K562 (cell line): ENCODE data around the gene SLIT1. TPM values are rescaled to one million over a fixed set of nuclear protein-coding genes. Genes with fewer than 3 reads are reported as not detected.

Source experiments
- ATAC-seq: fragments of 200-7000 bp; cut with Tn5 transposase; 3 replicates; pipeline ENCODE4 v1.9.1; 2020; ENCODE audit warnings: moderate library complexity
- BruUV-seq: library from RNA; stranded (reverse); fragments of 400-500 nt; replicated peaks from 2 replicates; lab custom pipeline; 2021; lab: Mats Ljungman, UMichigan
- CTCF ChIA-PET: fragments of 300-600 bp; formaldehyde crosslinking; extraction: SDS; loops from one replicate; lab custom pipeline; 2021; ENCODE audit warnings: low intra/inter-chr PET ratio; lab: Yijun Ruan, JAX
- POLR2A ChIA-PET: fragments of 300-600, 350-650 bp; sonication (Branson Sonifier 250); formaldehyde crosslinking; extraction: SDS; loops from one replicate; lab custom pipeline; 2021; ENCODE audit warnings: antibody characterized with exemption, inconsistent platforms; lab: Yijun Ruan, JAX
- DNase-seq, 4 experiments: peaks; one replicate each; pipeline versions ENCODE4 v3.0.0 to v3.0.0-alpha.2; 2011 to 2018; ENCODE audit warnings: low spot score in 3 of 4, mixed read lengths in 3 of 4; ENCODE audit errors: extremely low read depth in 1 of 4
- FAIRE-seq: peaks from 2 replicates; lab custom pipeline; 2011; peaks lifted over from hg19 to GRCh38; lab: Jason Lieb, UNC
- H2AFZ ChIP-seq: 2 replicates; pipeline ENCODE4 v1.6.0; 2011; ENCODE audit warnings: low read depth, low read length, control low read depth, inconsistent platforms
- H3K27ac ChIP-seq: fragments of 200-600 bp; 3 replicates; pipeline ENCODE4 v1.8.0; 2011; ENCODE audit warnings: low read depth, mild to moderate bottlenecking, control low read depth, inconsistent platforms, low read length, moderate library complexity, mixed read lengths; ENCODE audit errors: extremely low read depth
- H3K27me3 ChIP-seq, 2 experiments: fragments of 300-600 bp in 1 of 2; 2 replicates in 1 of 2; 3 replicates in 1 of 2; pipeline versions ENCODE4 v1.6.0 to v1.8.0; 2011; ENCODE audit warnings: inconsistent platforms in 2 of 2, low read length in 2 of 2, mild to moderate bottlenecking in 1 of 2, mixed read lengths in 1 of 2, moderate library complexity in 1 of 2; ENCODE audit not compliant: control insufficient read depth in 2 of 2, insufficient read depth in 2 of 2
- H3K36me3 ChIP-seq: fragments of 300-600 bp; 3 replicates; pipeline ENCODE4 v1.8.0; 2011; ENCODE audit warnings: mild to moderate bottlenecking, low read length, inconsistent platforms; ENCODE audit not compliant: control insufficient read depth, insufficient read depth
- H3K4me1 ChIP-seq, 2 experiments: fragments of 200-600 bp in 1 of 2; replicated peaks in 1 of 2; 2 replicates in 1 of 2; 3 replicates in 1 of 2; pipeline versions ENCODE4 v1.5.1 to v1.8.0; 2011; ENCODE audit warnings: inconsistent platforms in 2 of 2, low read length in 2 of 2, mild to moderate bottlenecking in 1 of 2, mixed read lengths in 1 of 2, moderate library complexity in 1 of 2; ENCODE audit not compliant: control insufficient read depth in 2 of 2, insufficient read depth in 2 of 2
- H3K4me2 ChIP-seq: 2 replicates; pipeline ENCODE4 v1.6.1; 2011; ENCODE audit warnings: low read length, control low read depth, inconsistent platforms, mixed read lengths; ENCODE audit not compliant: insufficient read depth
- H3K4me3 ChIP-seq: fragments of 200-600 bp; sonication (generic), shearing (Covaris generic); 2 replicates; pipeline ENCODE4 v1.5.1; 2016; ENCODE audit warnings: control low read depth, inconsistent platforms
- H3K79me2 ChIP-seq: fragments of 200-600 bp; 3 replicates; pipeline ENCODE4 v1.8.0; 2011; ENCODE audit warnings: low read length, inconsistent platforms; ENCODE audit not compliant: control insufficient read depth, insufficient read depth
- H3K9ac ChIP-seq, 2 experiments: 2 replicates each; pipeline versions ENCODE4 v1.6.0 to v1.6.1; 2011; ENCODE audit warnings: low read depth in 2 of 2, low read length in 2 of 2, control low read depth in 1 of 2, inconsistent platforms in 1 of 2, mild to moderate bottlenecking in 1 of 2, mixed read lengths in 1 of 2; ENCODE audit not compliant: insufficient read depth in 1 of 2
- H3K9me1 ChIP-seq: one replicate; pipeline ENCODE4 v1.6.0; 2011; ENCODE audit warnings: inconsistent platforms, mild to moderate bottlenecking, low read length, moderate library complexity; ENCODE audit not compliant: control insufficient read depth, insufficient read depth
- H3K9me3 ChIP-seq: replicated peaks from 2 replicates; pipeline ENCODE4 v1.5.1; 2011; ENCODE audit warnings: low read depth, low read length, inconsistent platforms; ENCODE audit not compliant: control insufficient read depth, insufficient read depth
- H4K20me1 ChIP-seq: replicated peaks from 2 replicates; pipeline ENCODE4 v1.6.1; 2011; ENCODE audit warnings: low read length, inconsistent platforms, mixed read lengths; ENCODE audit not compliant: control insufficient read depth, insufficient read depth
- COPS2 ChIP-seq: fragments of 450-650 bp; conservative IDR thresholded peaks from 2 replicates; pipeline ENCODE4 v1.6.1; 2016; ENCODE audit warnings: mild to moderate bottlenecking, moderate library complexity
- EWSR1 ChIP-seq: fragments of 450-650 bp; IDR thresholded peaks from 2 replicates; pipeline ENCODE4 v1.6.1; 2018; ENCODE audit warnings: borderline replicate concordance, mild to moderate bottlenecking, low read depth, moderate library complexity; ENCODE audit not compliant: partially characterized antibody
- PCBP1 ChIP-seq: fragments of 200-400 bp; formaldehyde crosslinking; IDR thresholded peaks from 2 replicates; pipeline ENCODE4 v1.6.1; 2018; ENCODE audit warnings: mild to moderate bottlenecking, low read depth, low read length; ENCODE audit not compliant: poor library complexity, severe bottlenecking
- SMARCB1 ChIP-seq: IDR thresholded peaks from 2 replicates; pipeline ENCODE4 v1.6.1; 2011; ENCODE audit warnings: improper control_type of control experiment, low read depth; ENCODE audit not compliant: insufficient read length
- SPI1 ChIP-seq: IDR thresholded peaks from 2 replicates; pipeline ENCODE4 v1.6.1; 2011; ENCODE audit warnings: low read depth, low read length, control low read depth, borderline replicate concordance
- STAG1 ChIP-seq: sonication (generic); formaldehyde crosslinking; IDR thresholded peaks from 2 replicates; pipeline ENCODE4 v1.5.0; 2020; ENCODE audit warnings: missing genetic modification reagents, borderline replicate concordance
- ZNF140 ChIP-seq: fragments of 250-450 bp; sonication (Bioruptor Pico); IDR thresholded peaks from 2 replicates; pipeline ENCODE4 v1.8.0; 2021; ENCODE audit warnings: moderate library complexity, mild to moderate bottlenecking, inconsistent platforms
- ZSCAN32 ChIP-seq: fragments of 450-650 bp; formaldehyde crosslinking; IDR thresholded peaks from 2 replicates; pipeline ENCODE4 v1.4.0; 2020; ENCODE audit warnings: mild to moderate bottlenecking, moderate library complexity
- WGBS: fragments of 100-300 bp; shearing (Covaris generic); methylation state at CpG from one replicate; pipeline ENCODE4 v1.1.6; 2016; ENCODE audit warnings: low coverage, mixed read lengths; ENCODE audit not compliant: insufficient coverage; ENCODE audit errors: missing lambda C conversion rate; 5-methylcytosine and 5-hydroxymethylcytosine counted together
- in situ Hi-C: fragments of 300-500 bp; cut with MboI; formaldehyde crosslinking; loops from 4 replicates; pipeline ENCODE4 v1.15.0; 2018; ENCODE audit warnings: inconsistent platforms, mixed read lengths
- intact Hi-C: fragments of 100-400 bp; cut with micrococcal nuclease; formaldehyde crosslinking; loops from 2 replicates; pipeline ENCODE4 v1.14.2; 2022
- polyA plus RNA-seq, 8 experiments: library from polyadenylated mRNA; depleted of rRNA in 4 of 8; stranded (reverse) in 5 of 8; unstranded in 3 of 8; fragments of >200 nt; fragmentation: Nextera tagmentation in 2 of 8; fragmentation: Illumina TruSeq in 1 of 8; extraction: Ambion mirVana in 2 of 8; extraction: Trizol in 1 of 8; gene quantifications; 2 replicates each; pipeline versions ENCODE4 v1.2.1 to v1.2.3, GENCODE V29; 2011 to 2014; ENCODE audit warnings: inconsistent platforms in 1 of 8, missing spikeins in 1 of 8
- total RNA-seq, 7 experiments: library from RNA; depleted of rRNA in 6 of 7; stranded (reverse); fragments of >200 nt in 6 of 7; fragmentation: Illumina TruSeq in 2 of 7; extraction: Trizol in 2 of 7; gene quantifications; 2 replicates each; pipeline versions ENCODE4 v1.2.1 to v1.2.3, GENCODE V29; 2011 to 2021; ENCODE audit warnings: low replicate concordance in 1 of 7
- TF ChIP-seq, protein P1 (sequence below): IDR thresholded peaks from 2 replicates; pipeline ENCODE4 v1.6.1; 2011; ENCODE audit warnings: borderline replicate concordance, low read depth, mild to moderate bottlenecking, moderate library complexity, low read length; ENCODE audit not compliant: insufficient read depth, poor library complexity, severe bottlenecking
- TF ChIP-seq, protein P2 (sequence below): fragments of 250-450 bp; sonication (Bioruptor Pico); IDR thresholded peaks from 2 replicates; pipeline ENCODE4 v1.8.0; 2021; ENCODE audit warnings: borderline replicate concordance, mild to moderate bottlenecking, moderate library complexity; ENCODE audit not compliant: poor library complexity, severe bottlenecking
- TF ChIP-seq, protein P3 (sequence below): sonication (generic); formaldehyde crosslinking; IDR thresholded peaks from 2 replicates; pipeline ENCODE4 v1.5.0; 2020; ENCODE audit warnings: missing genetic modification reagents
- TF ChIP-seq, protein P4 (sequence below): fragments of 200-800 bp; sonication (Bioruptor generic); IDR thresholded peaks from 2 replicates; pipeline ENCODE4 v1.6.1; 2017; ENCODE audit warnings: missing genetic modification characterization, missing compliant biosample characterization

Gene SLIT1
- total and polyA plus RNA-seq, 9 of the 15 experiments (the other 6 are each of a cell fraction or from before 2014, with no cell fraction given) = 0.01 to 0.11 (median 0.04) TPM; not detected in 3

DNA sequence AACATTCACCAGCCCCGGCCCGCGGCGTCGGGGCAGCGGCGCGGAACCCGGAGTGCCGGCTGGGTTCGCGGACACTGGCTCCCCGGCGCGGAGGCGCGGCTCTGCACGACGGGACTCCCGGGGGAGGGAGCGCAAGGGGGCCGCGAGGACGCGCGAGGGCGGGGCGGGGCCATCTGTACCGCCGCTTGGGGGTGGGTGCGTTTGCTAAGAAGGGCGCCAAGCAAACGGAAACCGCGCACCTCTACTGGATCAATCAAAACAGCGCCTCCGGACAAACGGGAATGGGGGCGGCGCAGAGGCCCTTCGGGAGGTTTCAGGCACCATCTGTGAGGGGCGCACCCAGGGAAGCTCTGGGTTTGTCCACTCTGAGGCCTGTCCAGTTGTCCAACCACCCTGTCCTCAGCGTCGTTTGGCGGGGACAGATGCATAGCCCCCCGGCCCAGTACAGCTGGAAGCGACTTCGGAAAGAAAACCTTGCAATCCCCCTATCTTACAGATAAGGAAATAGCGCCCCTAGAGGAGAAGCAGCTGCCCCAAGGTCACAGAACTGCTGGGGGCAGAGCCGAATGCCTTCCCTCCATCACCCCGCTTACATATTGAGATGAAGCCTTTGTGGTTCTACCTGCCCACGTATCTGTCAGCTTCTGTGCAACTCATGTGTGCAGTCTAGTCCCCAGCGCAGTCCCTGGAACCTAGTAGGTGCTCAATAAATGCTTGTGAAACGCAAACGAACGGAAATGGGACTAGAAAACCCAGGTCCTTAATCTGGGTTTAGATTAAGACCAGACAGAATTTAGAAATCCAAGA lies 10.7 kb upstream of the SLIT1 start:
- Histone ChIP-seq H3K4me2 (peak overlapping the region; percentile 69), H3K9ac (peak overlapping the region in 1 of 2 experiments; percentile 83; a peak in 2 of 4 replicates), H4K20me1 (no peaks in the 10 kb centered on the region), H3K36me3 (no peaks in the 10 kb centered on the region), H3K4me3 (peak overlapping the region; percentile 36), H2AFZ (peak overlapping the region; percentile 70), H3K27ac (no peak overlapping the region), H3K9me3 (no peaks in the 10 kb centered on the region), H3K4me1 (peaks cover 0 to 10% of the 10 kb centered on the region in 2 experiments; a peak in 2 of 5 replicates), H3K27me3 (peaks cover 10 to 26% of the 10 kb centered on the region in 2 experiments), H3K79me2 (no peaks in the 10 kb centered on the region), H3K9me1 (no peaks in the 10 kb centered on the region)
- DNase-seq (peak; percentile 69 to 77 (median 73)), ATAC-seq (peak; percentile 95), FAIRE-seq (peak; percentile 59)
- ChIA-PET POLR2A (interaction anchor here (0.6 to 1.2 kb wide), 3 partner anchors 27 to 822 kb away, joined by 3 to 4 read pairs (median 3); no protein-coding TSS in a partner anchor), CTCF (interaction anchor here (0.5 kb wide), 1 partner anchor 88 kb away, joined by 3 read pairs; no protein-coding TSS in a partner anchor)
- BruUV-seq = no TSS peak
- intact Hi-C loops = loop anchor here (5.0 kb wide), 1 partner anchor 124 kb away; no protein-coding TSS in a partner anchor
- in situ Hi-C loops = no loop called here
- 2% methylated on average over 27 of the region's 56 CpGs for WGBS
- TF ChIP-seq ZSCAN32 (CRISPR knock-in tag) (no peak), PCBP1 (no peak), SMARCB1 (no peak), STAG1 (CRISPR knock-in tag) (no peak), ZNF140 (CRISPR knock-in tag) (no peak), EWSR1 (no peak), COPS2 (no peak), SPI1 (no peak)
- TF ChIP-seq, protein P1, sequence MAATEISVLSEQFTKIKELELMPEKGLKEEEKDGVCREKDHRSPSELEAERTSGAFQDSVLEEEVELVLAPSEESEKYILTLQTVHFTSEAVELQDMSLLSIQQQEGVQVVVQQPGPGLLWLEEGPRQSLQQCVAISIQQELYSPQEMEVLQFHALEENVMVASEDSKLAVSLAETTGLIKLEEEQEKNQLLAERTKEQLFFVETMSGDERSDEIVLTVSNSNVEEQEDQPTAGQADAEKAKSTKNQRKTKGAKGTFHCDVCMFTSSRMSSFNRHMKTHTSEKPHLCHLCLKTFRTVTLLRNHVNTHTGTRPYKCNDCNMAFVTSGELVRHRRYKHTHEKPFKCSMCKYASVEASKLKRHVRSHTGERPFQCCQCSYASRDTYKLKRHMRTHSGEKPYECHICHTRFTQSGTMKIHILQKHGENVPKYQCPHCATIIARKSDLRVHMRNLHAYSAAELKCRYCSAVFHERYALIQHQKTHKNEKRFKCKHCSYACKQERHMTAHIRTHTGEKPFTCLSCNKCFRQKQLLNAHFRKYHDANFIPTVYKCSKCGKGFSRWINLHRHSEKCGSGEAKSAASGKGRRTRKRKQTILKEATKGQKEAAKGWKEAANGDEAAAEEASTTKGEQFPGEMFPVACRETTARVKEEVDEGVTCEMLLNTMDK = peak; percentile 31
- TF ChIP-seq, protein P2, sequence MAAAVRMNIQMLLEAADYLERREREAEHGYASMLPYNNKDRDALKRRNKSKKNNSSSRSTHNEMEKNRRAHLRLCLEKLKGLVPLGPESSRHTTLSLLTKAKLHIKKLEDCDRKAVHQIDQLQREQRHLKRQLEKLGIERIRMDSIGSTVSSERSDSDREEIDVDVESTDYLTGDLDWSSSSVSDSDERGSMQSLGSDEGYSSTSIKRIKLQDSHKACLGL (CRISPR knock-in tag) = no peak
- TF ChIP-seq, protein P3, sequence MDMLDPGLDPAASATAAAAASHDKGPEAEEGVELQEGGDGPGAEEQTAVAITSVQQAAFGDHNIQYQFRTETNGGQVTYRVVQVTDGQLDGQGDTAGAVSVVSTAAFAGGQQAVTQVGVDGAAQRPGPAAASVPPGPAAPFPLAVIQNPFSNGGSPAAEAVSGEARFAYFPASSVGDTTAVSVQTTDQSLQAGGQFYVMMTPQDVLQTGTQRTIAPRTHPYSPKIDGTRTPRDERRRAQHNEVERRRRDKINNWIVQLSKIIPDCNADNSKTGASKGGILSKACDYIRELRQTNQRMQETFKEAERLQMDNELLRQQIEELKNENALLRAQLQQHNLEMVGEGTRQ (CRISPR knock-in tag) = no peak
- TF ChIP-seq, protein P4, sequence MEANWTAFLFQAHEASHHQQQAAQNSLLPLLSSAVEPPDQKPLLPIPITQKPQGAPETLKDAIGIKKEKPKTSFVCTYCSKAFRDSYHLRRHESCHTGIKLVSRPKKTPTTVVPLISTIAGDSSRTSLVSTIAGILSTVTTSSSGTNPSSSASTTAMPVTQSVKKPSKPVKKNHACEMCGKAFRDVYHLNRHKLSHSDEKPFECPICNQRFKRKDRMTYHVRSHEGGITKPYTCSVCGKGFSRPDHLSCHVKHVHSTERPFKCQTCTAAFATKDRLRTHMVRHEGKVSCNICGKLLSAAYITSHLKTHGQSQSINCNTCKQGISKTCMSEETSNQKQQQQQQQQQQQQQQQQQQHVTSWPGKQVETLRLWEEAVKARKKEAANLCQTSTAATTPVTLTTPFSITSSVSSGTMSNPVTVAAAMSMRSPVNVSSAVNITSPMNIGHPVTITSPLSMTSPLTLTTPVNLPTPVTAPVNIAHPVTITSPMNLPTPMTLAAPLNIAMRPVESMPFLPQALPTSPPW (CRISPR knock-in tag) = peak; percentile 20; the same call in 1 of the 2 replicates
